Measurements from ENCODE around the gene NGRN.
"Not testable (repeated sequence)": the region's sequence is repeated elsewhere in the genome, so short reads cannot be mapped to it uniquely, and the experiment has no call there.

NGRN gene

DNA sequence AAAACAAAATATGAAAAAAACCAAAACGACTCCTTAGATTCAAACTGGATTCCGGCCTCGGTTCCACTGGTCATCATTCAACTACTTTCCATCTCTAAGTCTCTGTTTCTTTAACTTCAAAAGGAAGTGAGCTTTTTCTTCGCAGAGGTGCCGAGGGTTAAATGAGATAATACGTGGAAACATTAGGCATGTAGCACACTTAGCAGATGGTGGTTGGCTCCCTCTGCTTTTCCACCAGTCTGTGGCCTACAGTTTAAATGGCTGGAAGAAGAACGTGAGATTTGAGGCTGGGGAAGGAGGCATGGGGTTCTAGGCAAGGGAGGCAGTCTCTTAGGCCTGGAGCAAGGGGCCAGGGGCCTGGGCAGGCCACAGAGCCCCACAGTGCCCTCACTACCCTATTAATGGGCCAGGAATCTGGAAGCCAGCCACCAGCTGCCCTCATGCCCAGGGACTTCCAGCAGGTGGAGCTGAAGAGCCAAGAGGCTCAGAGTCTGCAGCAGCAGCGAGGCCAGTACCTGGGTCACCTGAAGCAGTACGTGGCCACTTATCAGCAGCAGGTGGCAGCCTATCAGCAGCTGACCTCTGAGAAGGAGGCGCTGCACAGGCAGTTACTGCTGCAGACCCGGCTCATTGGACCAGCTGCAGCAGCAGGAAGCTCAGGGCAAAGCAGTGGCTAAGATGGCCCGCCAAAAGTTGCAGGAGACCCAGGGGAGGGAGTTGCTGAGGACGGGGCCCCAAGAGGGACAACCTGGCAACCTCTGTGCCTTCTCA lies 27.8 kb downstream of the NGRN start:
- peak; percentile 74 for TF ChIP-seq CTCF (IDR thresholded peaks at IDR 0.05; ENCODE audit: extremely low read depth, missing control alignments)
- peak; percentile 36 for DNase-seq (ENCODE audit: low spot score)

- TF ChIP-seq CTCF (IDR thresholded peaks at IDR 0.05; ENCODE audit: extremely low read depth, missing control alignments) = no peak
- no peak for DNase-seq (ENCODE audit: low spot score)
Observed at GRCh38 chr15:90294159-90294558, 28.7 kb downstream of the NGRN start.

DNA sequence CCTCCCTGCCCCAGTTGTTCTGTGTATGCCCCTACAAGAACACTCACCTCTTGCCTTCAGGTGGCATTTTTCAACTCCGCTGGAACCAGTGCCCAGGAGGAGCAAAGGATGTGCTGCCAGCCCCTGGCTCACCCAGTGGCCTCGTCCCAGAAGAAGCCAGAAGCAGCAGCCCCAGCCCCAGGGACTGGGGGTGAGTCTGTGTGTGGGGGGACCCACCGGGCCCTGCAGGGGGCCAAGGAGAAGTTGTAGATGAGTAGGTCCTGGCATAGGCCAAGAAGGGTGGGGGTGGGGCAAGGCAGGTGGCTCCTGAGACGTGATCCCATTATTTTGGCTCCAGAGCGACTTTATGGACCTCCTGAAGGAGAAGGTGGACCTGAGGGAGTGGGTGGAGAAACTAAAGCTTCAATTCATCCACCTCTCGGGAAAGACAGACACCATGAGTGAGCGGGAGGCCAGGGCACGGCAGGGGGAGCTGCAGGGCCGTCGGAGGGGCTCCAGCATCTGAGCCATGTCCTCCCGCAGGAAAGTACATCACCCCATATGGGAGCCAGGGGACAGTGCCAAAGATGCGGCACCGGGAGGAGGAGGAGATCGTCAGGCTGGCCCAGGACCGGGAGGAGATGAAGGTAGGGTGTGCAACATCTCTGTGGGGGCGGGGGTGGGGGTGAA lies 29.3 kb downstream of the NGRN start:
- no peak for DNase-seq (ENCODE audit: low spot score)
- no peak for TF ChIP-seq CTCF (IDR thresholded peaks at IDR 0.05; ENCODE audit: extremely low read depth, missing control alignments)

DNA sequence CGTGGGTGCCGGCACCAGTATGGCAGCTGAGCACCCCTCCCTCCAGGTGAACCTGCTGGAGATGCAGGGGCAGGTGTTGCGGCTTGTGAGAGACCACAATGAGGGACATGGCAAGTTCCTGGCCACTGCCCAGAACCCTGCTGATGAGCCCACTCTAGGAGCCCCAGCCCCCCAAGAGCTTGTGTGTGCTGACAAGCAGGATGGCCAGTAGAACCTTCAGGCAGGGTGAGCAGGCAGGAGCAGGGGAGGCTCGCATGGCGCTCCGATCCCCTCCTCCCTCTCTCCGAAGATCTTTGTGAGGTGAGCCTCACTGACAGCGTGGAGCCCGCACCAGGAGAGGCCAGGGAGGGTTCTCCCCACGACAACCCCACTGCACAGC lies 29.8 kb downstream of the NGRN start:
- DNase-seq (ENCODE audit: low spot score) = no peak
- TF ChIP-seq CTCF (IDR thresholded peaks at IDR 0.05; ENCODE audit: extremely low read depth, missing control alignments) = no peak

GRCh38 chr15:90296316-90296884 lies 30.9 kb downstream of the NGRN start:
- not testable (repeated sequence) for DNase-seq (ENCODE audit: low spot score)

DNA sequence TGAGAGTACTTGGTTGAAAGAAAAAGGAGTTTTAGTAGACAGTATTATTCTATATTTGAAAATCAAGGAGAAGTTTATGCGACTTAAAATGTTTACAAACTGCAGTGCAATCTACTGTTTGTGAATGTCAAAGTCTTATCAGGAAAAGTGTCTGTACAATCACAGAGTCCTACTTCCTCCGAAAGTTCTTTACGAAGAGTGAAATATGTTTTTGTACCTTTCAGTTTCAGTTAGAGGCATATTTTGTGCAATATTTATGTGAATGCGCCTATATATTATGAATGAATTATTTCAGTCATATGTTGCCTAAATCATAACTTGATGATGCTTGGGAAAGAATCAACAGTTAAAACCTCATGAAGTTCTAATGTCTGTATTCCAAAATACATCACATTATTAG lies 31.5 kb downstream of the NGRN start:
- DNase-seq (ENCODE audit: low spot score) = no peak
- no peak for TF ChIP-seq CTCF (IDR thresholded peaks at IDR 0.05; ENCODE audit: extremely low read depth, missing control alignments)

DNA sequence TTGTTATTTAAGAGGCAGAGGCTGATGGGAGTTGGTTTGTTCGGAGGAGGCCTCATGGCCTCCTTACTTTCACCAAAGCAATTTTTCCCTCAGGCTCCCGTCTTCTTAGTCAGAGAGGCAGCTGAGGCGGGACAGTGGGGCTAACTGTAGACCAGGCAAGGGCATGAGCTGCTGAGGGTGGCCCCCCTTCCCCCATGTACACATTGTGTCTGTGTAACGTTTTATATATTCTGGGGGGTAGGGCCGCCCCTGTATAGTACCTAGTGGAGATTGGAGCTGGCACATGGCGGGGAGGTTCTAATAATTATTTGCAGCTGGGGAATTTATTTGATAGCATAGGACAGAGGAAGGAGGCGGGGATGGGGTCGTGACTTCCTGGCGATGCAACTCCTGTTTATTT lies 35.1 kb downstream of the NGRN start:
- TF ChIP-seq CTCF (IDR thresholded peaks at IDR 0.05; ENCODE audit: extremely low read depth, missing control alignments) = no peak
- no peak for DNase-seq (ENCODE audit: low spot score)

Data from GM20000 (cell line).